NCI-H146 (cell line): Measurements from ENCODE around the gene NUDT5.
A peak's percentile ranks its signal among the peaks of the same experiment; 100 is the strongest.

Source experiments
- DNase-seq: peaks from one replicate; lab custom pipeline; 2025; lab: John Stamatoyannopoulos, UW

Gene NUDT5

DNA sequence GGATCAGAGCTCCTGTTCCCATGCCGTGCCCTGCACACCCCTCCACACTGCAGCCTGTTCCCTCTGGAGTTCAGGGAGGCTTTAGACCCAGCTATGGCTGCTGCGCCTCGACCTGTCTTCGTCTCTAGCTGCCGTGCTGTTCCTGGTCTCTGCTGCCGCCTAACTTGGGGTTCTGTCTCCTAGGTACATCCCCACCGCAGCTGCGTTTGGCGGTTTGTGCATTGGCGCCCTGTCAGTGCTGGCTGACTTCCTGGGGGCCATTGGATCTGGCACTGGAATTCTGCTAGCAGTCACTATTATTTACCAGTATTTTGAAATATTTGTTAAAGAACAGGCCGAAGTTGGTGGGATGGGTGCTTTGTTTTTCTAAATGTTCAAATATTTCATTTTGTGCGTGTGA, 31.6 kb downstream of the NUDT5 start:
- no peak for DNase-seq

DNA sequence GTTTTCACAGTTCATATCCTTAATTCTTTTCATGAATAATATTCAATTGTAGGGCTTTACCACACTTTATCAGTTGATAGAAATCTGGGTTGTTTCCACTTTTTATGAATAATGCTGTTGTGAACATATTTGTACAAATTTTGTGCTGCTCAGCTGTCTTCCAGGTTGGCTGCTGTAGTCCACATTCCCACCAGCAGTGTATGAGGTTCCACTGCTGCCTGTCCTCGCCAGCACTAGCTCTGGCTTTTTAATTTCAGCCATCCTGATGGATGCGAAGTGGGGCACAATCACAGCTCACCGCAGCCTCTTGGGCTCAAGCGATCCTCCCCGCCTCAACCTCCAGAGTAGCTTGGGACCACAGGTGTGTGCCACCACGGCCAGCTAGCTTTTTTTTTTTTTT, 32.8 kb downstream of the NUDT5 start:
- no peak for DNase-seq

DNA sequence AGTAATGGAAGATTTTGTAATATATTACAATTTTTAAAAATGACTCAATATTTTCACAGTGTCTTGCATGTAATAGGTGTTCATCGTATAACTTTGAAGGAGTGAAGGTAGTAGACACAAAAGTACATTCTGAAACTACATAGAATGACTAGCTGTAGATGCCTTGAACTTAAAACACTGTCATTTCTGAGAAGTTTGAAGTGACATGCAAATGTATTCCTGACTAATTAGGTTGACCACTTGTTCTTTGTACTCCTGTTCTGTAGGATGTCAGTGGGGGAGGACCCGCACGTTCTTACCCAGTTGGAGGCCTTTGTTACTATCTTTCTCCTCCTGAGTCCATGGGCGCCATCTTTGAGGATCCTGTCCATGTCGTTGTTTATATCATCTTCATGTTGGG, 35.0 kb downstream of the NUDT5 start:
- no peak for DNase-seq

DNA sequence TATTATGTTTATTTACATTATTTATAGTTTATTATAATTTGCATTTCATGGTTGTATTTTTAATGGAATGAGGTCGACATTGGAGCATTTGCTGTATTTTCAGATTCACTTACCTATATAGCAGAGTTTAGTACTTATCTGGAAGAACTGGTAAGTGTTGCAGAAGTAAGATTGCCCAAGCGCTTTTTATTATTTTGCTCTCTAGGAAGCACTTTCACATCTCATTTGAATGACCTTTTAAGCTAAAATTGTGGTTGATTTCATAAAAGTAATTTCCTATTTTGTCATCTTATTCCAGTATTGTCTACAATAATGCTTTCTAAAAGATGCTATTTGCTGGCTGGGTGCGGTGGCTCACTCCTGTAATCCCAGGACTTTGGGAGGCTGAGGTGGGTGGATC, 37.6 kb downstream of the NUDT5 start:
- no peak for DNase-seq

DNA sequence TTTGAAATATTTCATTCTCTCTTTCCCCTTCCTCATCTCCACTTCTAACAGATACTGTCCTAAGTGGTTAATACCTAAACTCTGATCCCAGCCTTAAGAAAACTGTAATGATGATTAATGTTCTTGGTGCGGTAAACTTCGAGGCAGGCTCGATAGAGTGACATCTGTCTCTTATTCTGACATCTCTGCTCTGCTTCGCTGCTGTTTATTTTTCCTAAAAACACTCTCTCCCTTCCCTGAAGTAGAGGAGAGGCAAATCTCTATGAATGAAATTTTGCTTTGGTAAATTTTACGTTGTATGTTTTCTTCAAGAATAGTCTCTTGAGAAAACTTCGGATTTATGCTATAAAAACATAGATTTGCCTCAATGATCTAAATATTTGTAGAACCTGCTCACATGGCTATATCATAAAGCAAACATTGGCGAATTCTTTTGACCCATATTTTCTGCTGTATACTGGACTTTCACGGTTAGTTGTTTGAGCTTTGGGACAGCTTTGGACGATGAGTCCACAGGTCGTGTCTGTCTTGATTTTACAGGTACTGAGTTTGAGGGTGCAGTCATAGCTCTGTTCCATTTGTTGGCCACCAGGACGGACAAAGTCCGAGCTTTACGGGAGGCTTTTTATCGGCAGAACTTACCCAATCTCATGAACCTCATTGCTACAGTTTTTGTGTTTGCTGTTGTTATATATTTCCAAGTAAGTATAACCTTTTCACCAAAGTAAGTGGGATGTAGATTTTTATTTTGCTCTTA, 39.1 kb downstream of the NUDT5 start:
- DNase-seq, result no peak

DNA sequence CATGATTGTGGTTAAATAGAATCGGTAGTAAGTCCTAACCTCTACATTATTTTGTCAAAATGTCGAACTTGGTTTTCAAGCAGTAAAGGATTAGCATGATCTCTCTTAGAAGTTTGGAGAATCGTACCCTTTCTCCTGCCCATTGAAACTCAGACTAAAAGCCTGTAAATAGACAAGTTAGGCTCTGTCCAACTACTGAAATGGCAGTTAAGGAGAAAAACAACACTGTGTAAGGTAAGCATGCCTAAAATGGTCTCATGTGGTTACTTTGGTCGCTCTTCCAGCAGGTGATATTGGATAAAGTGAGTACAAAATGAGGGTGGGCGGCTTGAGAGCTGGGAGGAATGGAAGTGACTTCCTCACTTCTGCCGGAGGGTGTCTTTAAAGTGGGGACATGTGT, 41.2 kb downstream of the NUDT5 start:
- DNase-seq, result no peak

DNA sequence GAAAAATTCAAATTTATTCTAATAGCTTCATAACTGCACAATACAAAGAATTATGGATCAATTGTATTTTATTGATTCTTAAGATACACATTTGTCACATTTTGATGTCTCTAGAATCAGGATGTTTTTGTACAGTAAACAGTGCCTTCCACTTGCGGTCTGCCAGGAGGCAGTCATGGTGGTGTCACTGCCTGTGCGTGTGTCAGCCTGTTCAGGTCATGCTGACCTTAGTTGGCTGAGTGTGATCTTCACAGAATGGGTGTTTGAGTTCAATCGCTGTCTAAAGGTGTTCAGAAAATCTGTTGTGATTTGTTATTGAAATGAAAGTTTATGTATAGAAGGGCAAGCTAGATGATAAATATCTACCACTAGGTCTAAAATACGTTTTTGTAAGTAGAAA, 45.5 kb downstream of the NUDT5 start:
- DNase-seq, result no peak

DNA sequence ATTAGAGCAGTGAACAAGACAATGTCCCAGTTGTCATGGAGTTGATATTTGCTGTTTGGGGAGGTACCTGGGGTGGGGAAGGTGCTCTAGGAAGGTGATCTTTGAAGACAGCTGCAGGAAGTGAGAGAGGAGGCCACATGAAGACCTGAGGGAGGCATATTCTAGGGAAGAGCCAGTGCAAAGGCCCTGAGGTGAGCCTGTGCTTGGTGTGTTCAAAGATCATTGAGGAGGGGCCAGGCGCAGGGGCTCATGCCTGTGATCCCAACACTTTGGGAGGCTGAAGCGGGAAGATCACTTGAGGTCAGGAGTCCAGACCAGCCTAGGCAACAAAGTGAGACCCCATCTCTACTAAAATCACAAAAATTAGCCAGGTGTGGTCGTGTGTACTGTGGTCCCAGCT, 51.2 kb downstream of the NUDT5 start:
- DNase-seq, result no peak

DNA sequence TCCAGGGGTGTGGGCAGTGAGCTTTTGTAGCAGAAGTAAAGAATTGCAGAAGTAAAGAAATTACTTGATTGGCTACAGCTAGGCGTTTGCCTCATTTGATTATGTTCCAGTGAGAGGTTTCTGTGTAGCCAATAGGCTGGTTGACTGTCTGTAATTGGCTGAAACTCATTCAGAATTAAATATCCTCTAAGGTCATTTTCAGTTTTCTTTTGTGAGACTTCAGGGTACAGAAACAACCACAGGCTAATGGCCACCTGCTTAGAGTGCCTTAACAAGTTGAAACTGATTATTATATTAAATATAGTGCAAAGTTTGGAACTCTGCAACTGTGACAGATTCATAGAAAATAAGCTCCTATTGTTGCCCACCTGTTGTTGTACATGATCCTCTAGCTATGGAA, 55.7 kb downstream of the NUDT5 start:
- DNase-seq, result no peak

DNA sequence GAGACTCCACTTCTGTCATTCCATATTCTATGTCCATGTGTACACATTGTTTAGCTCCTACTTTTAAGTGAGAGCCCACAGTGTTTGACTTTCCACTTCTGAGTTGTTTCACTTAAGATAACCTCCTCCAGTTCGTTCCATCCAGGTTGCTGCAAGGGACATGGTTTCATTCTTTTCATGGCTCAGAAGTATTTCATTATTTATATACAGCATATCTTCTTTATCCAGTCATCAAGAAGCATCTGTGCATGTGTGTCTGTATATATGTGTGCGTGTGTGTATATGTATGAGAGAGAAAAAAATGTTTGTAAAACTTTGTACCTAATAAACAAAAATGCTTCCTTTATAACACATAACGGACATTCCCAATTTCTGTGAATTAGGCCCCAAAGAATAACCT, 60.1 kb downstream of the NUDT5 start:
- DNase-seq, result no peak

DNA sequence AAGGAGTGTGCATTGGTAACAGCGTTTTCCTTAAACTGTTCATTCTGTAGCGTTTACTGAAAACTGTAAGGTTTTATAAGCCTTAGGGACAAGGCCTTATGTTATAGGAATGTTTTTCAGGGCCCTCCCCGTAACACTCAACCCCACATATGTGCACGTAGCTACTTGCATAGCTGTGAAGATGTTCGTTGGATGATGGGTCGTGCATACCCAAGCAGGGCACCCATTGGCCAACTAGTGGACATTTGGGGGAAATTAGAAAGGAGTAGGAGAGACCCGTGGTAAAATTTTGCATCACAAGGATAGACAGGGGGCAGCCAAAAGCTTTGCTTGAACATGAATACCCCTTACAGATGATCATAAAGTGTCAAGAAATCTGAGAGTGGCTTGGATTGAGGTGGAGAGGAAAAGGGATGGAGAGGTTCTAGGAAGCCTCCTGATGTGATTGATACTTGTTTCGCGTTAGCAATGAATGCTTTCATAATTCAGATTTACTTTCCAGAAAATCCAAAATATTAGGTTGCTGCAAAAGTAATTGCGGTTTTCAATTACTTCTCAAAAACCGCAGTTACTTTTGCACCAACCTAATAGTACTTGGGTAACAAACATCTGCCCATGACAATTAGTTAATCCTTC, 65.3 kb downstream of the NUDT5 start:
- peak; percentile 79 for DNase-seq

DNA sequence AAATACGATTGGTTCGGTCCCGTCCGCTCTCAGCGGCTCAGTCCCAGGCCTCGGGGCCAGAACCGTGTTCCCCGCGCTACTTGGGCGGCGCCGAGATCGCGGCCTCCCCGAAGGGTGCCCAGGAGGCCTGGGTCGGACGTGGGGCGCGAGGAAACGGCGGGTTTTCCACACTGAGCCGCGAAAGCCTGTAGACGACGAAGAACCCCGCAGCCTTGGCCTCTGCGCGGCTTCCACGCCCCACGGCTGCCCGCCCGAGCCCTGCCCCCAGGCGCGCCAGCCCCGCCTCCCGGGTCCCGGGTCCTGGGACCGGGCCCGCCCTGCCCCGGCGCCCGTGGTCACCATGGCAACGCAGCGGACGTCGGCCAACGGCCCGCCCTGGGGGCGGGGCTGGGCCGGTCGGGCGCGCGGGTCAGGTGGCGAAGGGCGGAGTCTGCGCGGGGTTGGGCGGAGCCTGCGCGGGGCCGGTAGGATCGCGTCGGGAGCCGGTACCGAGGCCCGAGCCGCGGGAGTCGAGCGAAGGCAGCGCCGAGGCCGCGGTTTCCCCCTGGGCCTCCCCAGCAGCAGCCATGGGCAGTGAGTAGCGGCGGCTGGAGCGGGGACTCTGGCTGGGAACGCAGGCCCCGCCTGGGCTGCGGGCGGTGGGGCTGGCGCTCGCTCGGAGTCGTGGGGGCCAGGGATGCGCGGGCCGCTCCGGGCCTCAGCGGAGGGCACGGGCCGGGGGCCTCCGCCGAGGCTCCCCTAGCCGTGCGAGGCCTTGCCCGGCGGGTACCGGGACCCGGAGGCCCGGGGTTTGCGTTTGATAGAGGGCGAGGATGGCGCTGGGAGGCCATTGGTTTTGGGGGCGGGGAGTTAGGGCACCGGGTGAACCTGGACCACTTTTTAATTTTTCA, 66.2 kb downstream of the NUDT5 start, which contains the start of gene SEC61A2:
Gene SEC61A2 (plus strand): TSS at position 456 of the 890 bp plus-strand sequence. CDS start 111 bp downstream, at position 567.
- peak; percentile 97 for DNase-seq

DNA sequence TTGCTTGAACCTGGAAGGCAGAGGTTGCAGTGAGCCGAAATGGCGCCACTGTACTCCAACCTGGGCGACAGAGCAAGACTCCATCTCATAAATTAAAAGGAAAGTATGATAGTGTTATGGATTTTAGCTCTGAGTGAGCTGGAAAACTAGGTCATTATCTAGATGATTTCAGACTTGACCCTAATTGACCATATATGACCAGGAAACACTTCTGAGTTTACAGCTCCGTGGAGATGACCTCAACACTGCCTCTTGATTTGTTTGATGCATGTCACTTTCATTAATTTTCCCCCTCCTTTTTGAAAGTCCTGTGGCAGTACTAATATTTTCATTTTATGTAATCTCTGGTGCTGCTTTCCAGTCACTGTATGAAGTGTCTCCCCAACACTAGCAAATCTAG, 74.0 kb downstream of the NUDT5 start:
- DNase-seq, result no peak
